ENCODE data around the gene DBNDD2. TPM values are rescaled to one million over a fixed set of nuclear protein-coding genes. Genes with fewer than 3 reads are reported as not detected.

Gene DBNDD2
- total RNA-seq, 1 donor from 2014 or later: 10.2 TPM

GRCh38 chr20:45390931-45391330 is 17.2 kb upstream of the DBNDD2 start:
- H3K9ac ChIP-seq: no peak overlapping the region
- H4K20me1 ChIP-seq (ENCODE audit: low read depth): no peaks in the 10 kb centered on the region
- H3K36me3 Mint-ChIP-seq: peaks cover 5% of the 10 kb centered on the region
- no peak overlapping the region for H2AFZ ChIP-seq (replicated peaks)
- H3F3A ChIP-seq (ENCODE audit: low read depth): no peaks in the 10 kb centered on the region
- H3K79me2 ChIP-seq (ENCODE audit: low read depth): no peaks in the 10 kb centered on the region
- no peaks in the 10 kb centered on the region for H3K36me3 ChIP-seq
- peaks cover 4% of the 10 kb centered on the region for H3K9me3 Mint-ChIP-seq
- TF ChIP-seq EZH2phosphoT487 (IDR thresholded peaks at IDR 0.05): no peak
- no peak for TF ChIP-seq CTCF (IDR thresholded peaks at IDR 0.05)
- no peak for TF ChIP-seq EZH2 (IDR thresholded peaks at IDR 0.05)
- H3K4me3 Mint-ChIP-seq: no peak overlapping the region
- no peaks in the 10 kb centered on the region for H3K27me3 ChIP-seq
- no peak for DNase-seq (ENCODE audit: low spot score)
- H3K4me2 ChIP-seq: no peak overlapping the region
- H3K27me3 Mint-ChIP-seq (ENCODE audit: insufficient read depth, low read depth): peaks cover 2% of the 10 kb centered on the region
- no peak overlapping the region for H3K27ac ChIP-seq
- H3K4me1 ChIP-seq: no peaks in the 10 kb centered on the region
- no peaks in the 10 kb centered on the region for H3K9me3 ChIP-seq (ENCODE audit: low read depth)
- no peak overlapping the region for H3K27ac Mint-ChIP-seq
- H3K4me3 ChIP-seq: no peak overlapping the region
- H3K4me1 Mint-ChIP-seq: no peaks in the 10 kb centered on the region

- Histone ChIP-seq H4K20me1 (ENCODE audit: low read depth) (no peaks in the 10 kb centered on the region), H3K36me3 (no peaks in the 10 kb centered on the region), H3K4me2 (no peak overlapping the region), H2AFZ (replicated peaks) (no peak overlapping the region), H3K27me3 (no peaks in the 10 kb centered on the region), H3K9me3 (ENCODE audit: low read depth) (no peaks in the 10 kb centered on the region), H3K4me3 (no peak overlapping the region), H3K9ac (no peak overlapping the region), H3K79me2 (ENCODE audit: low read depth) (no peaks in the 10 kb centered on the region), H3K27ac (no peak overlapping the region), H3K4me1 (no peaks in the 10 kb centered on the region), H3F3A (ENCODE audit: low read depth) (no peaks in the 10 kb centered on the region)
- no peaks in the 10 kb centered on the region for H3K4me1 Mint-ChIP-seq
- peaks cover 5% of the 10 kb centered on the region for H3K36me3 Mint-ChIP-seq
- H3K9me3 Mint-ChIP-seq: peaks cover 4% of the 10 kb centered on the region
- DNase-seq (ENCODE audit: low spot score): no peak
- no peak overlapping the region for H3K4me3 Mint-ChIP-seq
- no peak overlapping the region for H3K27ac Mint-ChIP-seq
- TF ChIP-seq EZH2phosphoT487 (IDR thresholded peaks at IDR 0.05) (no peak), EZH2 (IDR thresholded peaks at IDR 0.05) (no peak), CTCF (IDR thresholded peaks at IDR 0.05) (no peak)
- peaks cover 2% of the 10 kb centered on the region for H3K27me3 Mint-ChIP-seq (ENCODE audit: insufficient read depth, low read depth)
Measured at GRCh38 chr20:45391559-45391958, 16.5 kb upstream of the DBNDD2 start.

- Histone ChIP-seq H3K4me3 (no peak overlapping the region), H3K79me2 (ENCODE audit: low read depth) (no peaks in the 10 kb centered on the region), H4K20me1 (ENCODE audit: low read depth) (no peaks in the 10 kb centered on the region), H3K4me1 (no peaks in the 10 kb centered on the region), H3F3A (ENCODE audit: low read depth) (no peaks in the 10 kb centered on the region), H3K4me2 (no peak overlapping the region), H3K36me3 (no peaks in the 10 kb centered on the region), H2AFZ (replicated peaks) (no peak overlapping the region), H3K27me3 (no peaks in the 10 kb centered on the region), H3K9ac (no peak overlapping the region), H3K9me3 (ENCODE audit: low read depth) (no peaks in the 10 kb centered on the region), H3K27ac (no peak overlapping the region)
- Mint-ChIP-seq H3K27ac (no peak overlapping the region), H3K9me3 (peaks cover 4% of the 10 kb centered on the region), H3K27me3 (ENCODE audit: insufficient read depth, low read depth) (peaks cover 2% of the 10 kb centered on the region), H3K4me1 (no peaks in the 10 kb centered on the region), H3K36me3 (peaks cover 3% of the 10 kb centered on the region), H3K4me3 (no peak overlapping the region)
- TF ChIP-seq CTCF (IDR thresholded peaks at IDR 0.05): no peak
- TF ChIP-seq EZH2 (IDR thresholded peaks at IDR 0.05): no peak
- no peak for TF ChIP-seq EZH2phosphoT487 (IDR thresholded peaks at IDR 0.05)
- no peak for DNase-seq (ENCODE audit: low spot score)
Measured at GRCh38 chr20:45392733-45393132, 15.4 kb upstream of the DBNDD2 start.

Data from neural progenitor cell (in vitro differentiated cells).